ENCODE measurements around the gene KCNK10. TPM values are rescaled to one million over a fixed set of nuclear protein-coding genes. Genes with fewer than 3 reads are reported as not detected.

KCNK10 gene, protein sequence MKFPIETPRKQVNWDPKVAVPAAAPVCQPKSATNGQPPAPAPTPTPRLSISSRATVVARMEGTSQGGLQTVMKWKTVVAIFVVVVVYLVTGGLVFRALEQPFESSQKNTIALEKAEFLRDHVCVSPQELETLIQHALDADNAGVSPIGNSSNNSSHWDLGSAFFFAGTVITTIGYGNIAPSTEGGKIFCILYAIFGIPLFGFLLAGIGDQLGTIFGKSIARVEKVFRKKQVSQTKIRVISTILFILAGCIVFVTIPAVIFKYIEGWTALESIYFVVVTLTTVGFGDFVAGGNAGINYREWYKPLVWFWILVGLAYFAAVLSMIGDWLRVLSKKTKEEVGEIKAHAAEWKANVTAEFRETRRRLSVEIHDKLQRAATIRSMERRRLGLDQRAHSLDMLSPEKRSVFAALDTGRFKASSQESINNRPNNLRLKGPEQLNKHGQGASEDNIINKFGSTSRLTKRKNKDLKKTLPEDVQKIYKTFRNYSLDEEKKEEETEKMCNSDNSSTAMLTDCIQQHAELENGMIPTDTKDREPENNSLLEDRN
- not detected for total RNA-seq

DNA sequence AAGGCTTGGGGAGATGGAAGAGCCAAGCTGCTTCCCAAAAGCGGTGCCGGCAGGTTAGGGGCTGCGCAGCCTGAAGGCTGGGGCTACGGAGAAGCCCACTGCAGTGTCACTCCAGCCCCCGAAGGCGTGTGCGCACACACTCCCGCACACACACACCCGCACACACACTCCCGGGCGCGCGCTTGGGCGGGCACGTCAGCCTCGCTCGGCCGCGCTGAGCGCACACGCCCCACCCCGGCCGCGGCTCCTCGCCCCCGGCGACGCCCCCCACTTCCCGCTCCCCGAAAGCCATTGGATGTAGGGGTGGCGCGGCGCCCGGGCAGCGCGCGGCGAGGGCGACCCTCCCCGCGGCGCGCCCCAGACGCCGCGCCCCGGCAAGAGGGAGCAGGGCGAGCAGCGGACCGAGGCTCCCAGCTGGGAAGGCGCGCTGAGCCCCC, at the start of gene KCNK10:
TSS of gene KCNK10 (minus strand) at position 184 of the 437 bp plus-strand sequence. CDS start 471 bp downstream, outside the sequence.
- Mint-ChIP-seq H3K36me3 (ENCODE audit: low read depth) (no peaks in the 10 kb centered on the region), H3K27ac (no peak within 1 kb of the TSS), H3K4me1 (no peaks in the 10 kb centered on the region), H3K9me3 (no peaks in the 10 kb centered on the region), H3K4me3 (no peak within 1 kb of the TSS), H3K27me3 (peaks cover 36% of the 10 kb centered on the region)
- ATAC-seq (replicated peaks), result no peak

- H3K9me3 Mint-ChIP-seq, result no peaks in the 10 kb centered on the region
- H3K27ac Mint-ChIP-seq, result no peak overlapping the region
- peaks cover 37% of the 10 kb centered on the region for H3K27me3 Mint-ChIP-seq
- no peaks in the 10 kb centered on the region for H3K36me3 Mint-ChIP-seq (ENCODE audit: low read depth)
- no peak for ATAC-seq (replicated peaks)
- no peaks in the 10 kb centered on the region for H3K4me1 Mint-ChIP-seq
- H3K4me3 Mint-ChIP-seq, result no peak overlapping the region
Observed at GRCh38 chr14:88369496-88369895, 46.4 kb upstream of the KCNK10 start.

DNA sequence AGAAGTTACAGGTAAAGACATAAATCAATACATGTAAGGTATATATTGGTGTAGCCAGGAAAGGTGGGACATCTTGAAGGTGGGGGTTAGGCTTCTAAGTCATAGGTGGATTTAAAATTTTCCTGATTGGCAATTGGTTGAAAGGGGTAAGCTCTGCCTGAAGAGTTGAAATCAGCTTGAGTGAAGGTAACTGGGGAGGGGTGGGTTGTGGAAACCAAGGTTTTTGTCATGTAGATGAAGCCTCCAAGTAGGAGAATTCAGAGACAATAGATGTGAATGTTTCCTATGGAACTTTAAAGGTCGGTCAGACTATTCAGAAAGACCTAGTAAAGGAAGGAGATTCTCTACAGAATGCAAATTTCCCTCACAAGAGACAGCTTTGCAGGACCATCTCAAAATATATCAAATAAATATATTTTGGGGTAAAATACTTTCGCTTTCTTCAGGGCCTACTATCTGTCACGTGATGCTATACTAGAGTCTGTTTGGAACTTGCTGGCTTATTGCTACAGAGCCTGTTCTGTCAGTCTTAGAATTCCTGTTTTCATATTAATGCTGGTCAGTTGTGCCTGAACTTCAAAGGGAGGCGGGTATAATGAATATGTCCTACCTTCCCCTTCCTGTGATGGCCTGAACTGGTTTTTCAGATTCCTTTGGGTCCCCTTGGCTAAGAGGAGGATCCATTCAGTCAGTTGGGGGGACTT, 41.8 kb upstream of the KCNK10 start:
- Mint-ChIP-seq H3K4me1 (no peaks in the 10 kb centered on the region), H3K27me3 (peaks cover 12% of the 10 kb centered on the region), H3K9me3 (peaks cover 6% of the 10 kb centered on the region), H3K4me3 (no peak overlapping the region), H3K27ac (no peak overlapping the region), H3K36me3 (ENCODE audit: low read depth) (no peaks in the 10 kb centered on the region)
- ATAC-seq (replicated peaks), result no peak

DNA sequence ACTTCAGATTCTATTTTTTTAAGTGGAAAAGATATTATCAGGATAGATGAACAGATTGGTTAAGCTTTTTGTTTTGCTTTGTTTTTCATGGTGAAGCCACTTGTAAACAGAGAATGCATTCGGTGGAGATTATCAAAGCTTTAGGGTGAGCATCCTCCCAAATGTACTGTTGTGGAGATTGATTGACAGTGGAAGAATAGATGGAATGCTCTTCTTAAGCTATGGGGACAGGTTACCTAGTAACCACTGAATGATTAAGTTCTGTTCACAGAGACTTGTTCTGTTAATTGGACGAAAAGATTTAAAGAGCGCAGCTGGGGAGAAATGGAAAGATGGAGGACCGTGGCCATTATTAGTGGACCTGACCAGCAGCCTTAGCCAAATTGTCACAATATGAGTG, 40.6 kb upstream of the KCNK10 start:
- no peak overlapping the region for H3K27ac Mint-ChIP-seq

GRCh38 chr14:88359500-88359899, 36.4 kb upstream of the KCNK10 start:
- H3K27ac Mint-ChIP-seq, result no peak overlapping the region
- H3K27me3 Mint-ChIP-seq, result peaks cover 10% of the 10 kb centered on the region
- ATAC-seq (replicated peaks), result no peak
- no peaks in the 10 kb centered on the region for H3K36me3 Mint-ChIP-seq (ENCODE audit: low read depth)
- no peaks in the 10 kb centered on the region for H3K4me1 Mint-ChIP-seq
- H3K4me3 Mint-ChIP-seq, result no peak overlapping the region
- H3K9me3 Mint-ChIP-seq, result peaks cover 6% of the 10 kb centered on the region

More for the DNA sequence above, 40.6 kb upstream of the KCNK10 start:
- H3K36me3 Mint-ChIP-seq (ENCODE audit: low read depth), result no peaks in the 10 kb centered on the region
- ATAC-seq (replicated peaks), result no peak
- peaks cover 6% of the 10 kb centered on the region for H3K9me3 Mint-ChIP-seq
- H3K4me1 Mint-ChIP-seq, result no peaks in the 10 kb centered on the region
- no peak overlapping the region for H3K4me3 Mint-ChIP-seq
- H3K27me3 Mint-ChIP-seq, result peaks cover 7% of the 10 kb centered on the region

DNA sequence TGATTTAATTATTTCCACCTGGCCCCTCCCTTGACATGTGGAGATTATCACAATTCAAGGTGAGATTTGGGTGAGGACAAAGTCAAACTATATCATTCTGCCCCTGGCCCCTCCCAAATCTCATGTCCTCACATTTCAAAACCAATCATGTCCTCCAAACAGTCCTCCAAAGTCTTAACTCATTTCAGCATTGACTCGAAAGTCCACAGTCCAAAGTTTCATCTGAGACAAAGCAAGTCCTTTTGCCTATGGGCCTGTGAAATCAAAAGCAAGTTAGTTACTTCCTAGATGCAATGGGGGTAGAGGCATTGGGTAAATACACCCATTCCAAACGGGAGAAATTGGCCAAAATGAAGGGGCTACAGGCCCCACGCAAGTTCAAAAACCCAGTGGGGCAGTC, 31.3 kb upstream of the KCNK10 start:
- ATAC-seq (replicated peaks), result no peak
- Mint-ChIP-seq H3K9me3 (no peaks in the 10 kb centered on the region), H3K4me3 (no peak overlapping the region), H3K36me3 (ENCODE audit: low read depth) (no peaks in the 10 kb centered on the region), H3K27me3 (peaks cover 9% of the 10 kb centered on the region), H3K27ac (no peak overlapping the region), H3K4me1 (no peaks in the 10 kb centered on the region)

DNA sequence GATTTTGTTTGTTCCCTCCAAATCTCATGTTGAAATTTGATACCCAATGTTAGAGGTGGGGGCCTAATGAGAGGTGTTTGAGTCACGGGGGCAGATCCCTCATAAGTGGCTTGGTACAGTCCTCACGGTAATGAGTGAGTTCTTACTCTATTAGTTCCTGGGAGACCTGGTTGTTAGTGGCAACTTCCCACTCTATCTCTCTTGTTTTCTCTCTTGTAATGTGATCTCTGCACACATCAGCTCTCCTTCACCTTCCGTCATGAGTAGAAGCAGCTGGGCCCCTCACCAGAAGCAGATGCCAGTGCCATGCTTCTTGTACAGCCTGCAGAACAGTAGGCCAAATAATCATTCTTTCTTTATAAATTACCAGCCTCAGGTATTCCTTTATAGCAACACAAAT, 29.6 kb upstream of the KCNK10 start:
- Mint-ChIP-seq H3K4me1 (no peaks in the 10 kb centered on the region), H3K9me3 (no peaks in the 10 kb centered on the region), H3K4me3 (no peak overlapping the region), H3K27ac (no peak overlapping the region), H3K36me3 (ENCODE audit: low read depth) (no peaks in the 10 kb centered on the region), H3K27me3 (peaks cover 4% of the 10 kb centered on the region)
- no peak for ATAC-seq (replicated peaks)

GRCh38 chr14:88351966-88352691, 29.1 kb upstream of the KCNK10 start:
- Mint-ChIP-seq H3K4me3 (no peak overlapping the region), H3K27ac (no peak overlapping the region), H3K4me1 (no peaks in the 10 kb centered on the region), H3K36me3 (ENCODE audit: low read depth) (no peaks in the 10 kb centered on the region), H3K27me3 (peaks cover 4% of the 10 kb centered on the region), H3K9me3 (no peaks in the 10 kb centered on the region)
- no peak for ATAC-seq (replicated peaks)

DNA sequence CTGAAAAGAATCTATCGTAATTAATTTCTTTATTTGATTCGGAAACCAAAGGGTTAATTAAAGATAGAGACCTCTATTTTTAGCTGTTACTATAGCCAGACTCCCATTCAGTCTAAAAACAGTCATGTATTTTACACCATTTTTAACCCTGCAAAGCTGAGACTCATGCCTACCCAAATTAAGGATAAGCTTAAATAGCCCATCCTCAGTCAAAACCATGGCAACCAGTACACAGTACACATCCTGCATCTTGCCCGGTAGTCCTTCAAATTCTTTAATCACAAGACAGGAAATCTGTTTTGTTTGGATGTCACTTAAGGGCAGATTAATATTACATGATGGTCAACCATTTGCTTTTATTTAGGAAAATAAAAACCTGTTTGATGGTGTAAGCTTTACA, 25.5 kb upstream of the KCNK10 start:
- Mint-ChIP-seq H3K36me3 (ENCODE audit: low read depth) (no peaks in the 10 kb centered on the region), H3K4me1 (no peaks in the 10 kb centered on the region), H3K4me3 (no peak overlapping the region), H3K27ac (no peak overlapping the region), H3K9me3 (no peaks in the 10 kb centered on the region), H3K27me3 (peaks cover 4% of the 10 kb centered on the region)
- ATAC-seq (replicated peaks), result no peak

GRCh38 chr14:88346048-88346639, 23.1 kb upstream of the KCNK10 start:
- no peaks in the 10 kb centered on the region for H3K9me3 Mint-ChIP-seq
- H3K27me3 Mint-ChIP-seq, result peaks cover 2% of the 10 kb centered on the region
- H3K4me1 Mint-ChIP-seq, result no peaks in the 10 kb centered on the region
- ATAC-seq (replicated peaks), result no peak
- no peak overlapping the region for H3K27ac Mint-ChIP-seq
- no peaks in the 10 kb centered on the region for H3K36me3 Mint-ChIP-seq (ENCODE audit: low read depth)
- H3K4me3 Mint-ChIP-seq, result no peak overlapping the region

DNA sequence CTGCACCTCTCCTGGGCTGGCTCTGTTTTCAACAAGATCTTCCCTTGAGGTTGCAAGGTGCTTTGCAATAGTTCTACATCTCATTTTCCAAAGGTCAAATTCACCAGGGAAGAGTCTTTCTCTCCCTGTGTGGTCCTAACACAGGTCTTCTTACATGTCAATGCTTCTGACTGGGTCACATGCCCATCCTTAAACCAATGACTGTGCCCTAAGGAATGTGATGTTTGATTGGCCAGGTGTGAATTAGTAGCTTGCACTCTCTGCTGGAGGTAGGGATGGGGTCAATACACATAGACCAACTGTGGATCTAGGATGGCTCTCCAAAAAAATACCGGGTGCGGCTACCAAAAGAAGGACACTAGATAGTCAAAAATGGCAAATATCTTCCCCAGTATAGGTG, 19.9 kb upstream of the KCNK10 start:
- Mint-ChIP-seq H3K4me3 (no peak overlapping the region), H3K27me3 (peaks cover 14% of the 10 kb centered on the region), H3K4me1 (no peaks in the 10 kb centered on the region), H3K9me3 (no peaks in the 10 kb centered on the region), H3K27ac (no peak overlapping the region), H3K36me3 (ENCODE audit: low read depth) (no peaks in the 10 kb centered on the region)
- ATAC-seq (replicated peaks), result no peak

GRCh38 chr14:88340357-88340756, 17.3 kb upstream of the KCNK10 start:
- ATAC-seq (replicated peaks), result no peak

GRCh38 chr14:88333036-88333435, 10.0 kb upstream of the KCNK10 start:
- peaks cover 50% of the 10 kb centered on the region for H3K27me3 Mint-ChIP-seq
- H3K36me3 Mint-ChIP-seq (ENCODE audit: low read depth), result no peaks in the 10 kb centered on the region
- no peak overlapping the region for H3K4me3 Mint-ChIP-seq
- no peaks in the 10 kb centered on the region for H3K4me1 Mint-ChIP-seq
- no peak overlapping the region for H3K27ac Mint-ChIP-seq
- no peaks in the 10 kb centered on the region for H3K9me3 Mint-ChIP-seq
- ATAC-seq (replicated peaks), result no peak

More at GRCh38 chr14:88340357-88340756, 17.3 kb upstream of the KCNK10 start:
- Mint-ChIP-seq H3K9me3 (no peaks in the 10 kb centered on the region), H3K27ac (no peak overlapping the region), H3K4me3 (no peak overlapping the region), H3K36me3 (ENCODE audit: low read depth) (no peaks in the 10 kb centered on the region), H3K27me3 (peaks cover 28% of the 10 kb centered on the region), H3K4me1 (no peaks in the 10 kb centered on the region)

- peaks cover 56% of the 10 kb centered on the region for H3K27me3 Mint-ChIP-seq
- no peaks in the 10 kb centered on the region for H3K36me3 Mint-ChIP-seq (ENCODE audit: low read depth)
- H3K27ac Mint-ChIP-seq, result no peak overlapping the region
- no peaks in the 10 kb centered on the region for H3K4me1 Mint-ChIP-seq
- H3K4me3 Mint-ChIP-seq, result no peak overlapping the region
- no peak for ATAC-seq (replicated peaks)
- H3K9me3 Mint-ChIP-seq, result no peaks in the 10 kb centered on the region
Observed at GRCh38 chr14:88327497-88327896, 4.4 kb upstream of the KCNK10 start.

Measured in activated T-helper 17 cell treated with anti-CD3 and anti-CD28 coated beads, Interleukin-2, amount 50 U/mL, for 72 hours (primary cell).